IPS-15b (cell line): ENCODE results near the gene PVR.
"Not testable (repeated sequence)": the region's sequence is repeated elsewhere in the genome, so short reads cannot be mapped to it uniquely, and the experiment has no call there.

Experiments
- H3K27me3 ChIP-seq: one replicate; pipeline ENCODE4 v1.6.1; 2013; ENCODE audit warnings: low read length; ENCODE audit not compliant: control insufficient read depth, insufficient read depth
- H3K36me3 ChIP-seq: one replicate; pipeline ENCODE4 v1.6.1; 2013; ENCODE audit warnings: low read length; ENCODE audit not compliant: control insufficient read depth, insufficient read depth
- H3K4me1 ChIP-seq: one replicate; pipeline ENCODE4 v1.6.1; 2013; ENCODE audit warnings: mild to moderate bottlenecking, low read length; ENCODE audit not compliant: control insufficient read depth, insufficient read depth
- H3K4me3 ChIP-seq: one replicate; pipeline ENCODE4 v1.5.1; 2013; ENCODE audit warnings: low read depth, low read length
- H3K9ac ChIP-seq: one replicate; pipeline ENCODE4 v1.6.1; 2013; ENCODE audit warnings: low read depth, mild to moderate bottlenecking, low read length
- H3K9me3 ChIP-seq: one replicate; pipeline ENCODE4 v1.6.1; 2013; ENCODE audit warnings: mild to moderate bottlenecking, low read length; ENCODE audit not compliant: control insufficient read depth, insufficient read depth

PVR gene

DNA sequence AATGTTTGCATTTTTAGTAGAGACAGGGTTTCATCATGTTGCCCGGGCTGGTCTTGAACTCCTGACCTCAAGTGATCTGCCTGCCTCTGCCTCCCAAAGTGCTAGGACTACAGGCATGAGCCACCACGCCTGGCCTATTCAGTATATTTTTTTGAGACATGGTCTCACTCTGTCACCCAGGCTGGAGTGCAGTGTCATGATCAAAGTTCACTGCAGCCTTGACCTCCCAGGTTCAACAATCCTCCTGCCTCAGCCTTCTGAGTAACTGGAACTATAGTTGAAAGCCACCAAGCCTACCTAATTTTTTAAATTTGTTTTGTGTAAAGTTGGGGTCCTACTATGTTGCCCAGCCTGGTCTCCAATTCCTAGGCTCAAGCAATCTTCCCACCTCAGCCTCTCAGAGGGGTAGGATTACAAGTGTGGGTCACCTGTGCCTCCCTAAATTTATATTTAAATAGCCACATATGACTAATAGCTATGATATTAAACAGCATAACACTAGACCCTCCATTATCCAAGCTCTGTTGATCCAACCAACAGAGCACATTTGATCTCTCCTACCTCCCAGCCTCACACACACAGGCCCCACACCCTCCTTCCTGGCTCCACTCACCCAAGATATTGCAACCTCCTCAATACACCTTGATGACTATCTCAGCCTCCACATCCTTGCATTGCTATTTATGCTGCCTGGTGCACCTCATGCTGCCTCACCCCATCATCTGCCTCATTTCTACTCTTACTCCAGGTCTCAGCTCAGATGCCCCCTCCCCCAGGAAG lies 25.5 kb downstream of the PVR start:
- H3K4me3 ChIP-seq: no peak overlapping the region
- no peaks in the 10 kb centered on the region for H3K4me1 ChIP-seq
- H3K9me3 ChIP-seq: no peaks in the 10 kb centered on the region
- no peaks in the 10 kb centered on the region for H3K27me3 ChIP-seq
- no peaks in the 10 kb centered on the region for H3K36me3 ChIP-seq
- H3K9ac ChIP-seq: no peak overlapping the region

DNA sequence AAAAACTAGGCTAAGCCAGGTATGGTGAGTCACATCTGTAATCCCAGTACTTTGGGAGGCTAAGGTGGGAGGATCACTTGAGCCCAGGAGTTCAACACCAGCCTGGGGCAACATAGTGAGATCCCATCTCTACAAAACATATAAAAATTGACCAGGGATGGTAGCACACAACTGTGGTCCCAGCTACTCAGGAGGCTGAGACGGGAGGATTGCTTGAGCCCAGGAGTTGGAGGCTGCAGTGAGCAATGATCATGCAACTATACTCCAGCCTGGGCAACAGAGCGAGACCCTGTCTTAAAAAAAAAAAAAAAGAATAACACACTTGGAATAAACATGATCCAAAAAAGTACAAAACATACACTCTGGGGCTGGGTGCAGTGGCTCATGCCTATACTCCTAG lies 26.3 kb downstream of the PVR start:
- H3K9ac ChIP-seq, H3K27me3 ChIP-seq, H3K9me3 ChIP-seq, H3K4me1 ChIP-seq, H3K4me3 ChIP-seq, H3K36me3 ChIP-seq: not testable (repeated sequence)

DNA sequence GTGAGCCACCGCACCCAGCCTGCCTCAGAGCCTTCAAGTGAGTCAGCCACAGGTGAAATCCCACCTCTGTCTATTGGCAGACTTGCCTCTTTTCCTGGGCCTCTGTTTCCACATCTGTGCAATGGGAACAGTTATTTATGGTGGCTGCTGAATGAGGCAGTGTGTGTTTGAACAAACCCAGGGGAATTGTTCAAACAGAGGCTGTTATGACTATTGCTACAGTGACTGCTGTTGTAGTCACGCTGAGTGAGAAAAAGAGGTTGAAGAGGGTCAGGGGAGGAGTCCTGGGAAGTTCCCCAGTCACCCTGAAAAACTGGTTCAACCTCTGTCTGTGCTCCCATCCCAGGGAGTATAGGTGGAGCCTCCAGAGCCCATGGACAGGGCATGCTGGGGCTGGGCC lies 27.7 kb downstream of the PVR start, which contains the start of gene CEACAM19:
TSS of gene CEACAM19 (plus strand) at position 83 of the 400 bp plus-strand sequence. CDS start 450 bp downstream, outside the sequence.
- no peaks in the 10 kb centered on the region for H3K27me3 ChIP-seq
- H3K36me3 ChIP-seq: no peaks in the 10 kb centered on the region
- no peaks in the 10 kb centered on the region for H3K4me1 ChIP-seq
- no peak within 1 kb of the TSS for H3K9ac ChIP-seq
- H3K4me3 ChIP-seq: no peak within 1 kb of the TSS
- no peaks in the 10 kb centered on the region for H3K9me3 ChIP-seq

DNA sequence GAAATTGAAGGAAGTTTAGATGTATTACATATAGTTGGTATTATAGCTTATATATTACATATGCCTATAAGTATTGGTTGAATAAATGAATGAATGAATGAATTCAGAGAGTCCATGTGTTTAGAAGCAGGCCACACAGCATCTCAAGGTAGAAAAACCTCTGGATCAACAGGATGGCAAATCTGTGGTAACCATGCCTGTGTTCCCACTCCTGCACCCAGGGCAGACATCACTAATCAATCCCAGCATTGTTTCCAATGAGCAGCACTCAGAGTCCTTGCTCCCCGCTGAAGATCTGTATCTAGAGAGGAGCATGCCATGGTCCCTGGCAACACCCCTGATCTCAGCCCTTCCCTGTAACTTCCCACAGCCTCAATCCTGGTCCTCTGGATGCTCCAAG lies 28.5 kb downstream of the PVR start:
- Histone ChIP-seq H3K4me1 (no peaks in the 10 kb centered on the region), H3K36me3 (no peaks in the 10 kb centered on the region), H3K9me3 (no peaks in the 10 kb centered on the region), H3K4me3 (no peak overlapping the region), H3K27me3 (no peaks in the 10 kb centered on the region), H3K9ac (no peak overlapping the region)

DNA sequence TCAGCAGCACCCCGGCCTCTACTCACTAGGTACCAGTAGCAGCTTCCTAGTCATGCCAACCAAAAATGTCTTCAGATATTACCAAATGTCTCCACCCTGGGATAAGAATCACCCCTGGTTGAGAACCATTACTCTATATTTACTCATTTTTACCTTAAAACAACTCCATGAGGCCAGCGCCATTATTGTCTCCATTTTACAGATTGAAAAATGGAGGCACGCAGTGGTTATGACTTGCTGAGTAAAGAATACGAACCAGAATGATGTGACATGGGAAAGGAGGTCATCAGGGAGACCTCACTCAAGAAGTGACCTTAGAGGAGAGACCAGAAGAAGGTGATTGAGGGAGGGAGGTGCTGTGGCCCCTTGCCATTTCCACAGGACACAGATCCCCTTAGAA lies 29.8 kb downstream of the PVR start:
- Histone ChIP-seq H3K4me1 (no peaks in the 10 kb centered on the region), H3K9ac (no peak overlapping the region), H3K36me3 (no peaks in the 10 kb centered on the region), H3K9me3 (no peaks in the 10 kb centered on the region), H3K4me3 (no peak overlapping the region), H3K27me3 (no peaks in the 10 kb centered on the region)

DNA sequence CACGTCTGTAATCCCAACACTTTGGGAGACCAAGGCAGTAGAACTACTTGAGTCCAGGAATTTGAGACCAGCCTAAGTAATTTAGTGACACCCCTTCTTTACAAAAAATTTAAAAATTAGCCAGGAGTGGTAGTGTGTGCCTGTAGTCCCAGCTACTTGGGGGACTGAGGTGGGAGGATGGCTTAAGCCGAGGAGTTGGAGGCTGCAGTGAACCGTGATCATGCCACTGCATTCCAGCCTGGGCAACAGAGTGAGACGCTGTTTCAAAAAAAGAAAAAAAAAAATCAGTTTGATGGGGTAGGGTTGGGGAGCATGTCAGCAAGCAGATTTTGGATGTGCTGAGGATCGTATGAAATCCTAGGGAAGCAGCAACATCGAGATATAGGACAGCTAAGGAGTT lies 31.8 kb downstream of the PVR start:
- H3K4me3 ChIP-seq: no peak overlapping the region
- H3K9me3 ChIP-seq: no peaks in the 10 kb centered on the region
- H3K27me3 ChIP-seq: no peaks in the 10 kb centered on the region
- no peak overlapping the region for H3K9ac ChIP-seq
- H3K4me1 ChIP-seq: no peaks in the 10 kb centered on the region
- H3K36me3 ChIP-seq: no peaks in the 10 kb centered on the region

DNA sequence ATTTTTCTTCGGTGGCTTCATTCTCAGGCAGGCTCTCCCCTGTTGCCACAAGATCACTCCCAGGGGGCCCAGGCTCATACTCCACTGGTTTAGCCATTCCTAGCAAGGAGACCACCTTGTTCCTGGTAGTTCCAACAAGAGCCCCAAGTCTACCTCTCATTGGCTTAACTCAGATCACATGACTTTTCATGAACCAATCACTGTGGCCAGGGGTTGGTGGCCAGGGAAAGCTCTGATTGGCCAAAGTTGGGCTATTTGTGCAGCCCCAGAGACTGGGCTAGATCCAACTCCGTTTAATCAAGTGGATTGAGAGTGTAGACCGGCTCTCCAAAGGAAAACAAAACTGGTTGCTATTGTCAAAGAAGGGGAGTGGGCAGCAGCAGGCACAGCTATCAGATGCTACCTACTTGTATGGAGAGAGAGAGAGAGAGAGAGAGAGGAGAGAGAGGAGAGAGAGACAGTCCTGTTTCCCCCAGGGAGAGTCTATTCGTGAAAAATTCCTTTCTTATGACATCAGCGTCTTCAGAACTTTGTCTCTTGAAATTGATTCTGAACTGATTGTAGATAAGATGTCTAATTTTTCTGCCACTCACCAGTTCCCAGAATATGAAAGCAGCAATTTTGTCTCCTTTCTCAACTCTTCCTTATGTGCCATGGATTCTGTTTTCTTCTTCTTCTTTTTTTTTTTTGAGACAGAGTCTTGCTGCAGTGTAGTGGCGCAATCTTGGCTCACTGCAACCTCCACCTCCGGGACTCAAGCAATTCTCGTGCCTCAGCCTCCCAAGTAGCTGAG lies 33.5 kb downstream of the PVR start:
- Histone ChIP-seq H3K27me3 (no peaks in the 10 kb centered on the region), H3K9me3 (no peaks in the 10 kb centered on the region), H3K4me1 (no peaks in the 10 kb centered on the region), H3K9ac (no peak overlapping the region), H3K4me3 (no peak overlapping the region), H3K36me3 (no peaks in the 10 kb centered on the region)

DNA sequence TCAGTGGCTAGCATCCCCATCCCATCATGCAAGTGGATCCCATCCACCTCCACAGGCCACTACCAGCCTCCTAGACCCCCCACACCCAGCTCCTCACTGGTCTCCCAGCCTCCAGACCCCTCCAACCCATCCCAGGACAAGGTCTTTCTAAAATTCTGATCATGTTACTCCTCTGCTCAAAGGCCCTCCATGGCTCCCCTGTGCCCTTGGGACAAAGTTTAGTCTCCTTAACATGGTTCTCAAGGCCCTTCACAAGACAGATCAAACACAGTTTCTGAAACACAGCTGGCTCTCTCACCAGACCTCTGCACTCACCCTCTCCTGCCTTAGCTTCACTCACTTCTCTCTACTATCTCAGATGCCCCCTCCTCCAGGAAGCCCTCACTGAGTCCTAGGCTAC lies 36.8 kb downstream of the PVR start:
- H3K4me3 ChIP-seq: no peak overlapping the region

DNA sequence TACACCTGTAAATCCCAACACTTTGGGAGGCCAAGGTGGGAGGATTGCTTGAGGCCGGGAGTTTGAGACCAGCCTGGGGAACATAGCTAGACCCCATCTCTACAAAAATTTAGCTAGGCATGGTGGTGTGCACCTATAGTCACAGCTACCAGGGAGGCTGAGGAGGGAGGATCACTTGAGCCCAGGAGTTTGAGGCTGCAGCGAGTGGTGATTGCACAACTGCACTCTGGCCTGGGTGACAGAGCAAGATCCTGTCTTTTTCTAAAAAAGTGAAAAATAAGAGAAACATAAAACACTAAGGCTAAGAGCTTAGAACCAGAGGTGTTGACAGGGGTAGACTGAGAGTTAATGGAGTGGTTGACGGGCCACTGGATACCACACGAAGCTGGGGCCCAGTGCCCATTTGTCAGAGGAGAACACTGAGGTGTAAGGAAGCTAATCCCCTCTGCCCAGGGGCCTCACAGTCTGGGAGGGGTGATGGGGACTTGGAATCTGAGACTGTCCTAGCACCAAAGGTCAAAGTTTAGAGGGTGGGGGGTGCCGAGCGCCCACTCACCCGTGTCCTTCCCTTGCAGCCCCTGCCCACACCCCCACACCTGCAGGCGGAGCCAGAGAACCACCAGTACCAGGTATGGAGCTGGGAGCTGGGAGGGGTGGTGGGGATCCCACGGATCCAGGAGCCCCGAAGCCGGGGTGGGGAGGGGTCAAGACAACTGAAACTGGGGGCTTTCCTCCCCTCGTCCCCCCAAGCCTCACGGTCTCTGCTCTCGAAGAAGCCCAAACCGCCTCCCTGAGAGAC lies 38.5 kb downstream of the PVR start:
- Histone ChIP-seq H3K4me3 (no peak overlapping the region), H3K36me3 (no peaks in the 10 kb centered on the region), H3K27me3 (no peaks in the 10 kb centered on the region), H3K9ac (no peak overlapping the region), H3K9me3 (no peaks in the 10 kb centered on the region), H3K4me1 (no peaks in the 10 kb centered on the region)

More for the DNA sequence above, 36.8 kb downstream of the PVR start:
- Histone ChIP-seq H3K9ac (no peak overlapping the region), H3K9me3 (no peaks in the 10 kb centered on the region), H3K4me1 (no peaks in the 10 kb centered on the region), H3K27me3 (no peaks in the 10 kb centered on the region), H3K36me3 (no peaks in the 10 kb centered on the region)

DNA sequence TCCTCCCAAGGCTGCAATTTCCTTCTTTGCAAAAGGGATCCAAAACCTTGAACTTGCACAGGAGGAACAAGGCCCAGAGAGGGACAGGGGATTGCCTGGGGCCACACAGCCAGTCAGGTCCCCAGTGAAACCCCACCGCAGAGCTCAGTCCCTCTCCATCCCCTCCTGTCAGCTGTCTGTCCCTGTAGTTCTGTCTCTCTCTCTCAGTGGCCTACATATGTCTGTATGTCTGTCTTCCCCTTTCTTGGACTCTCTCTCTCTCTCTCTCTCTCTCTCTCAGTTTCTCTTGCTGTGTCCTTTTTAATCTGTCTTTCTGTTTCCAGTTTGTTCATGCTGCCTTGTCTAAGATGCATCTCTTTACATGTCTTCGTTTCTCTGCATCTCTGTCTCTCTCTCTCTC lies 39.1 kb downstream of the PVR start:
- H3K36me3 ChIP-seq: no peaks in the 10 kb centered on the region
- H3K4me1 ChIP-seq: no peaks in the 10 kb centered on the region
- H3K9me3 ChIP-seq: no peaks in the 10 kb centered on the region
- no peak overlapping the region for H3K4me3 ChIP-seq
- no peak overlapping the region for H3K9ac ChIP-seq
- H3K27me3 ChIP-seq: no peaks in the 10 kb centered on the region

DNA sequence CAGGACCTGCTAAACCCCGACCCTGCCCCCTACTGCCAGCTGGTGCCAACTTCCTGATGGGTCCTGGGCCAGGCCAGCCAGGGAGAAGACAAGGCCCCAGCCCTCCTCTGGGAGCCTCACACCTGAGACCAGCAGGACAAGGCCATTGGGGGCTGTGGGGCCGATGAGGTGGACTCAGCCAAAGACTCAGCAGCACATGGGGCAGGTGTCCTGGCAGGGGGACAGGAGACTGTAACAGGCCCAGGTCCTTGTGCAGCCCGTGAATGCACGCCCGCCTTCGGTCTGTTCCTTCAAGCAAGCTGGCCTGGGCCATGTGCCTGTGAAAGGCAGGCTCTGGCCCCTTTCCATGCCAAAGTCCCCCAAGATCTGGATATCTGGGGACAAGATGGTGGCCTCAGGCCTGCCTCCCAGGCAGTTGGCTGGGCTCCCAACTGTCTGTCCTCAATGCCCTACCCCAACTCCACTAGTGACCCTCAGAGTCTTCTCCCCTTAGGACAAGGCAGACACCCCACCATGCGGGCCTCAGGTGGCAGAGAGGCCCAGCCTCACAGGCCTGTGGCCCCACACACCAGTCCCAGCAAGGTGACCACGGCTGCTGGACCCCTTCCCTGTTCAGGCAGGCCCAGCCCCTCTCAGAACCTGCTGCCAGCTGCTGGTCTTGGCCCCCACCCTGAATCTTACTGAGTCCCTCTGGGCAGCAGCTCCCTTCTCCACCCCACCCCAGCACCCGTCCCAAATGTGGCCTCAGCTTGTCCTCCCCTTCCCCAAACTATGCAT lies 39.9 kb downstream of the PVR start:
- H3K4me1 ChIP-seq: no peaks in the 10 kb centered on the region
- no peaks in the 10 kb centered on the region for H3K9me3 ChIP-seq
- H3K9ac ChIP-seq: no peak overlapping the region
- no peak overlapping the region for H3K4me3 ChIP-seq
- no peaks in the 10 kb centered on the region for H3K36me3 ChIP-seq
- no peaks in the 10 kb centered on the region for H3K27me3 ChIP-seq
